GM18498 (cell line): ENCODE measurements around the gene MKRN2OS.

Experiments used
- ATAC-seq: cut with Tn5 transposase; IDR thresholded peaks from one replicate; pipeline ENCODE4 v1.9.1; 2021; ENCODE audit warnings: mild to moderate bottlenecking, moderate library complexity; ENCODE audit not compliant: unreplicated experiment

The MKRN2OS gene

GRCh38 chr3:12515631-12516030, 29.7 kb downstream of the MKRN2OS start:
- no peak for ATAC-seq

GRCh38 chr3:12513694-12514446, 31.4 kb downstream of the MKRN2OS start:
- ATAC-seq = no peak

- ATAC-seq = no peak
Observed at GRCh38 chr3:12512534-12513118, 32.7 kb downstream of the MKRN2OS start.

GRCh38 chr3:12509466-12509865, 35.8 kb downstream of the MKRN2OS start:
- no peak for ATAC-seq

GRCh38 chr3:12508291-12508700, 37.0 kb downstream of the MKRN2OS start:
- no peak for ATAC-seq

GRCh38 chr3:12507591-12508281, 37.6 kb downstream of the MKRN2OS start:
- ATAC-seq = no peak

- ATAC-seq = no peak
Observed at GRCh38 chr3:12506201-12506709, 39.0 kb downstream of the MKRN2OS start.

- no peak for ATAC-seq
Observed at GRCh38 chr3:12503126-12503957, 42.0 kb downstream of the MKRN2OS start.

GRCh38 chr3:12501360-12502020, 43.8 kb downstream of the MKRN2OS start:
- no peak for ATAC-seq

GRCh38 chr3:12499474-12499873, 45.8 kb downstream of the MKRN2OS start:
- ATAC-seq = no peak

GRCh38 chr3:12496453-12496761, 48.9 kb downstream of the MKRN2OS start:
- no peak for ATAC-seq

- ATAC-seq = no peak
Observed at GRCh38 chr3:12495749-12496452, 49.4 kb downstream of the MKRN2OS start.

- ATAC-seq = no peak
Observed at GRCh38 chr3:12490547-12490946, 54.8 kb downstream of the MKRN2OS start.

- no peak for ATAC-seq
Observed at GRCh38 chr3:12489832-12490231, 55.5 kb downstream of the MKRN2OS start.
